HepG2 (cell line): Measurements from ENCODE around the gene FFAR4. TPM values are rescaled to one million over a fixed set of nuclear protein-coding genes. Genes with fewer than 3 reads are reported as not detected.

Source experiments
- ARID2 ChIP-seq: sonication (generic); formaldehyde crosslinking; IDR thresholded peaks from 2 replicates; pipeline ENCODE4 v1.8.1; 2022; ENCODE audit warnings: mild to moderate bottlenecking, missing genetic modification reagents, borderline replicate concordance
- ATAD3A ChIP-seq: sonication (generic); formaldehyde crosslinking; IDR thresholded peaks from 2 replicates; pipeline ENCODE4 v1.4.0; 2020; ENCODE audit warnings: missing genetic modification reagents
- BORCS8-MEF2B ChIP-seq: sonication (generic); formaldehyde crosslinking; IDR thresholded peaks from 2 replicates; pipeline ENCODE4 v1.8.0; 2022; ENCODE audit warnings: mild to moderate bottlenecking, missing genetic modification reagents
- CBX5 ChIP-seq: sonication (generic); formaldehyde crosslinking; IDR thresholded peaks from 2 replicates; pipeline ENCODE4 v1.4.0; 2020; ENCODE audit warnings: missing genetic modification reagents, borderline replicate concordance
- CHD4 ChIP-seq: fragments of 200-600 bp; sonication (generic); IDR thresholded peaks from 2 replicates; pipeline ENCODE4 v1.7.0; 2017; ENCODE audit warnings: mild to moderate bottlenecking, low read length, borderline replicate concordance
- GABPB1 ChIP-seq: IDR thresholded peaks from 2 replicates; pipeline ENCODE4 v1.6.1; 2016; ENCODE audit warnings: mild to moderate bottlenecking, missing genetic modification reagents, moderate library complexity, missing compliant biosample characterization
- GFI1 ChIP-seq: sonication (generic); formaldehyde crosslinking; IDR thresholded peaks from 2 replicates; pipeline ENCODE4 v1.5.0; 2020; ENCODE audit warnings: missing genetic modification reagents, mild to moderate bottlenecking, borderline replicate concordance
- HNF4G ChIP-seq, 2 experiments: sonication (generic) in 1 of 2; formaldehyde crosslinking in 1 of 2; IDR thresholded peaks; 2 replicates each; pipeline versions ENCODE4 v1.4.0 to v1.6.1; 2011 to 2020; ENCODE audit warnings: borderline replicate concordance in 2 of 2, low read depth in 2 of 2, mild to moderate bottlenecking in 2 of 2, low read length in 1 of 2, missing genetic modification reagents in 1 of 2, moderate library complexity in 1 of 2
- JUND ChIP-seq: sonication (generic); formaldehyde crosslinking; IDR thresholded peaks from 2 replicates; pipeline ENCODE4 v1.8.0; 2022; ENCODE audit warnings: mild to moderate bottlenecking, missing genetic modification reagents
- MIER3 ChIP-seq: IDR thresholded peaks from 2 replicates; pipeline ENCODE4 v1.6.1; 2016; ENCODE audit warnings: missing compliant biosample characterization, borderline replicate concordance
- NBN ChIP-seq: fragments of 450-650 bp; conservative IDR thresholded peaks from 2 replicates; pipeline ENCODE4 v1.6.1; 2017
- SRSF9 ChIP-seq: fragments of 200-400 bp; formaldehyde crosslinking; IDR thresholded peaks from 2 replicates; pipeline ENCODE4 v1.6.1; 2018; ENCODE audit warnings: borderline replicate concordance, mild to moderate bottlenecking, low read depth, low read length; ENCODE audit not compliant: insufficient read depth, poor library complexity, severe bottlenecking
- TGIF2 ChIP-seq: IDR thresholded peaks from 2 replicates; pipeline ENCODE4 v1.6.1; 2016; ENCODE audit warnings: control low read depth, missing compliant biosample characterization
- ZC3H13 ChIP-seq: sonication (generic); formaldehyde crosslinking; IDR thresholded peaks from 2 replicates; pipeline ENCODE4 v1.8.1; 2023; ENCODE audit warnings: mild to moderate bottlenecking, missing genetic modification reagents, moderate library complexity
- ZFAT ChIP-seq: sonication (generic); formaldehyde crosslinking; conservative IDR thresholded peaks from 2 replicates; pipeline ENCODE4 v1.8.1; 2023; ENCODE audit warnings: missing genetic modification reagents, inconsistent platforms
- ZNF10 ChIP-seq: sonication (generic); formaldehyde crosslinking; IDR thresholded peaks from 2 replicates; pipeline ENCODE4 v1.4.0; 2020; ENCODE audit warnings: mild to moderate bottlenecking, low read depth, missing genetic modification reagents, borderline replicate concordance
- polyA plus RNA-seq, 8 experiments: library from polyadenylated mRNA; depleted of rRNA in 3 of 8; stranded (reverse) in 7 of 8; unstranded in 1 of 8; fragments of >200 nt; fragmentation: Illumina TruSeq in 4 of 8; extraction: Trizol in 4 of 8; gene quantifications; 2 replicates each; pipeline versions ENCODE4 v1.2.1 to v1.2.3, GENCODE V29; 2011 to 2016; ENCODE audit warnings: low read depth in 4 of 8, missing spikeins in 1 of 8, mixed read lengths in 1 of 8; ENCODE audit not compliant: insufficient read depth in 1 of 8
- total RNA-seq, 5 experiments: library from RNA; depleted of rRNA; stranded (reverse); fragments of >200 nt; fragmentation: Illumina TruSeq; extraction: Trizol; gene quantifications; 2 replicates each; pipeline ENCODE4 v1.2.3, GENCODE V29; 2016; ENCODE audit warnings: low read depth in 1 of 5
- TF ChIP-seq, protein P1 (sequence below): sonication (generic); formaldehyde crosslinking; IDR thresholded peaks from 2 replicates; pipeline ENCODE4 v1.5.1; 2020; ENCODE audit warnings: mild to moderate bottlenecking, missing genetic modification reagents, borderline replicate concordance
- TF ChIP-seq, protein P2 (sequence below): sonication (generic); formaldehyde crosslinking; IDR thresholded peaks from 2 replicates; pipeline ENCODE4 v1.5.0; 2020; ENCODE audit warnings: mild to moderate bottlenecking, low read depth, missing genetic modification reagents, borderline replicate concordance
- TF ChIP-seq, protein P3 (sequence below): sonication (generic); formaldehyde crosslinking; IDR thresholded peaks from 2 replicates; pipeline ENCODE4 v1.4.0; 2020; ENCODE audit warnings: missing genetic modification reagents
- TF ChIP-seq, protein P4 (sequence below): sonication (generic); formaldehyde crosslinking; IDR thresholded peaks from 2 replicates; pipeline ENCODE4 v1.4.0; 2020; ENCODE audit warnings: missing genetic modification reagents, mild to moderate bottlenecking, borderline replicate concordance

FFAR4 gene
- total and polyA plus RNA-seq, 2 of the 13 experiments (the other 11 are each of a cell fraction or from before 2014, with no cell fraction given): 0.09 TPM; not detected in 1

DNA sequence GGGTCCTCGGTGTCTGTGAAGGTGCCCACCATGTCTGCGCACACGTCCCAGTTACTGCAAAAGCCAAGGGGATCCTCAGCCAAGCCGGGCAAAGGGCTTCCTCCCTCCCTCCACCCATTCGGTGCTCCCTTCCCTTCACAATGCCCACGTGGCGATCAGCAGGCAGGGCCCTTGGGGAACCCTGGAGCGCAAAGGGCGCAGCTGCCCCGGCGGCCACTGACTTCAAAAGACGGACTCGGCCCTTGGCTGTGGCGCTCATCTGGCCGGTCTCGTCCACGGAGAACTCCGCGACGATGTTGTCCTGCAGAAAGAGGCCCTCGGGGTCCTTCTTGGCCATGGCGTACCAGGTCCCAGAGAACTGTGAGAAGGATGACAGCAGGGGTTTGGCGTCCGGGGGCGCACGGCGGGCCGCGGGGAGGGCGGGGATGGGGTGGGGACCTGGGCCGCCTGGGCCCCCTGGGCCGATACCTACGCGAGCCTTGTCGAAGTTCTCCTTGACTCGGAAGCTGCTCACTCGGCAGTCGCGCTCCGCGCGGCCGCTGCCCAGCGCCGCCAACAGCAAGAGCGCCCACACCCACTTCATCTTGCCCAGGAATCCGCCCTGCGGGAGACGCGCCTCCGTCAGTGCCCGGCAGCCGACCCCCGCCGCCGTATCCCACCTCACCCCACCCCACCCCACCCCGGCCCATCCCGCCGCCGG lies 34.1 kb downstream of the FFAR4 start (continued):
- TF ChIP-seq, protein P1, sequence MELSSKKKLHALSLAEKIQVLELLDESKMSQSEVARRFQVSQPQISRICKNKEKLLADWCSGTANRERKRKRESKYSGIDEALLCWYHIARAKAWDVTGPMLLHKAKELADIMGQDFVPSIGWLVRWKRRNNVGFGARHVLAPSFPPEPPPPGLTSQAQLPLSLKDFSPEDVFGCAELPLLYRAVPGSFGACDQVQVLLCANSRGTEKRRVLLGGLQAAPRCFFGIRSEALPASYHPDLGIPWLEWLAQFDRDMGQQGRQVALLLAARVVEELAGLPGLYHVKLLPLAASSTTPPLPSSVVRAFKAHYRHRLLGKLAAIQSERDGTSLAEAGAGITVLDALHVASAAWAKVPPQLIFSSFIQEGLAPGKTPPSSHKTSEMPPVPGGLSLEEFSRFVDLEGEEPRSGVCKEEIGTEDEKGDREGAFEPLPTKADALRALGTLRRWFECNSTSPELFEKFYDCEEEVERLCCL (CRISPR knock-in tag): no peak
- TF ChIP-seq, protein P2, sequence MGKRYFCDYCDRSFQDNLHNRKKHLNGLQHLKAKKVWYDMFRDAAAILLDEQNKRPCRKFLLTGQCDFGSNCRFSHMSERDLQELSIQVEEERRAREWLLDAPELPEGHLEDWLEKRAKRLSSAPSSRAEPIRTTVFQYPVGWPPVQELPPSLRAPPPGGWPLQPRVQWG (CRISPR knock-in tag): no peak
- TF ChIP-seq ATAD3A (CRISPR knock-in tag) (no peak), SRSF9 (no peak), ZNF10 (CRISPR knock-in tag) (no peak), CBX5 (CRISPR knock-in tag) (no peak), HNF4G (IDR thresholded peaks at IDR 0.05; ENCODE audit: borderline replicate concordance, low read depth, low read length) (0 out of 2 replicates have a peak, but pooled peaks have one; percentile 28), HNF4G (CRISPR knock-in tag; IDR thresholded peaks at IDR 0.05; ENCODE audit: borderline replicate concordance, low read depth) (no peak), NBN (no peak), ARID2 (CRISPR knock-in tag) (no peak; the same call in 1 of the 2 replicates), ZFAT (CRISPR knock-in tag) (no peak), BORCS8-MEF2B (CRISPR knock-in tag) (0 out of 2 replicates have a peak, but pooled peaks have one; percentile 25), GFI1 (no peak), MIER3 (CRISPR knock-in tag) (no peak), GABPB1 (CRISPR knock-in tag) (0 out of 2 replicates have a peak, but pooled peaks have one; percentile 5), TGIF2 (CRISPR knock-in tag) (peak; percentile 67; the same call in 1 of the 2 replicates), ZC3H13 (CRISPR knock-in tag) (no peak), CHD4 (no peak), JUND (CRISPR knock-in tag) (no peak)
- TF ChIP-seq, protein P3, sequence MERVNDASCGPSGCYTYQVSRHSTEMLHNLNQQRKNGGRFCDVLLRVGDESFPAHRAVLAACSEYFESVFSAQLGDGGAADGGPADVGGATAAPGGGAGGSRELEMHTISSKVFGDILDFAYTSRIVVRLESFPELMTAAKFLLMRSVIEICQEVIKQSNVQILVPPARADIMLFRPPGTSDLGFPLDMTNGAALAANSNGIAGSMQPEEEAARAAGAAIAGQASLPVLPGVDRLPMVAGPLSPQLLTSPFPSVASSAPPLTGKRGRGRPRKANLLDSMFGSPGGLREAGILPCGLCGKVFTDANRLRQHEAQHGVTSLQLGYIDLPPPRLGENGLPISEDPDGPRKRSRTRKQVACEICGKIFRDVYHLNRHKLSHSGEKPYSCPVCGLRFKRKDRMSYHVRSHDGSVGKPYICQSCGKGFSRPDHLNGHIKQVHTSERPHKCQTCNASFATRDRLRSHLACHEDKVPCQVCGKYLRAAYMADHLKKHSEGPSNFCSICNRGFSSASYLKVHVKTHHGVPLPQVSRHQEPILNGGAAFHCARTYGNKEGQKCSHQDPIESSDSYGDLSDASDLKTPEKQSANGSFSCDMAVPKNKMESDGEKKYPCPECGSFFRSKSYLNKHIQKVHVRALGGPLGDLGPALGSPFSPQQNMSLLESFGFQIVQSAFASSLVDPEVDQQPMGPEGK (CRISPR knock-in tag): peak; percentile 27; the same call in 1 of the 2 replicates
- TF ChIP-seq, protein P4, sequence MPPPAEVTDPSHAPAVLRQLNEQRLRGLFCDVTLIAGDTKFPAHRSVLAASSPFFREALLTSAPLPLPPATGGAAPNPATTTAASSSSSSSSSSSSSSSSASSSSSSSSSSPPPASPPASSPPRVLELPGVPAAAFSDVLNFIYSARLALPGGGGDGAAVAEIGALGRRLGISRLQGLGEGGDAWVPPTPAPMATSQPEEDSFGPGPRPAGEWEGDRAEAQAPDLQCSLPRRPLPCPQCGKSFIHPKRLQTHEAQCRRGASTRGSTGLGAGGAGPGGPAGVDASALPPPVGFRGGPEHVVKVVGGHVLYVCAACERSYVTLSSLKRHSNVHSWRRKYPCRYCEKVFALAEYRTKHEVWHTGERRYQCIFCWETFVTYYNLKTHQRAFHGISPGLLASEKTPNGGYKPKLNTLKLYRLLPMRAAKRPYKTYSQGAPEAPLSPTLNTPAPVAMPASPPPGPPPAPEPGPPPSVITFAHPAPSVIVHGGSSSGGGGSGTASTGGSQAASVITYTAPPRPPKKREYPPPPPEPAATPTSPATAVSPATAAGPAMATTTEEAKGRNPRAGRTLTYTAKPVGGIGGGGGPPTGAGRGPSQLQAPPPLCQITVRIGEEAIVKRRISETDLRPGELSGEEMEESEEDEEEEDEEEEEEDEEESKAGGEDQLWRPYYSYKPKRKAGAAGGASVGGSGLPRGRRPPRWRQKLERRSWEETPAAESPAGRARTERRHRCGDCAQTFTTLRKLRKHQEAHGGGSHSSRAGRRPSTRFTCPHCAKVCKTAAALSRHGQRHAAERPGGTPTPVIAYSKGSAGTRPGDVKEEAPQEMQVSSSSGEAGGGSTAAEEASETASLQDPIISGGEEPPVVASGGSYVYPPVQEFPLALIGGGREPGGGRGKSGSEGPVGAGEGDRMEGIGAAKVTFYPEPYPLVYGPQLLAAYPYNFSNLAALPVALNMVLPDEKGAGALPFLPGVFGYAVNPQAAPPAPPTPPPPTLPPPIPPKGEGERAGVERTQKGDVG (CRISPR knock-in tag): peak; percentile 75; the same call in 1 of the 2 replicates
